Measurements from ENCODE around the gene UBC. TPM values are rescaled to one million over a fixed set of nuclear protein-coding genes. Genes with fewer than 3 reads are reported as not detected.
A peak's percentile ranks its signal among the peaks of the same experiment; 100 is the strongest.

Gene UBC
- total RNA-seq, result 1,410 and 1,439 TPM in 2 replicates
- polyA plus RNA-seq, result 1,142 and 1,267 TPM in 2 replicates

DNA sequence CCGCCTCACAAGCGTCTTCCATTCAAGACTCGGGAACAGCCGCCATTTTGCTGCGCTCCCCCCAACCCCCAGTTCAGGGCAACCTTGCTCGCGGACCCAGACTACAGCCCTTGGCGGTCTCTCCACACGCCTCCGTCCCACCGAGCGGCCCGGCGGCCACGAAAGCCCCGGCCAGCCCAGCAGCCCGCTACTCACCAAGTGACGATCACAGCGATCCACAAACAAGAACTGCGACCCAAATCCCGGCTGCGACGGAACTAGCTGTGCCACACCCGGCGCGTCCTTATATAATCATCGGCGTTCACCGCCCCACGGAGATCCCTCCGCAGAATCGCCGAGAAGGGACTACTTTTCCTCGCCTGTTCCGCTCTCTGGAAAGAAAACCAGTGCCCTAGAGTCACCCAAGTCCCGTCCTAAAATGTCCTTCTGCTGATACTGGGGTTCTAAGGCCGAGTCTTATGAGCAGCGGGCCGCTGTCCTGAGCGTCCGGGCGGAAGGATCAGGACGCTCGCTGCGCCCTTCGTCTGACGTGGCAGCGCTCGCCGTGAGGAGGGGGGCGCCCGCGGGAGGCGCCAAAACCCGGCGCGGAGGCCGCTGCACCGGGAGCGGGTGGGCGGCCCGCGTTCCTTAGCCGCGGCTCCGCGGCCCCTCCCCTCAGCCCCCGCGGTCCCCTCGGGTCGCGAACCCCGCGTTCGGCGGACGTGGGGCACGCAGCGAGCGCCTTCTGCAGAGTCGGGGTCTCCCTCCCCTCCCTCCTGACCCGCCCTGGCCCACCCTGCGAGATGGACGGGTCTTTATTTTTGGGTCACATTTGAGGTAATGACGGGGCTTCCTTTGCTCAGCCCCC, at the start of gene UBC:
Gene UBC (minus strand): TSS at position 259 of the 847 bp plus-strand sequence. CDS start 879 bp downstream, outside the sequence.
- H3K9me3 ChIP-seq (ENCODE audit: low read depth), result no peaks in the 10 kb centered on the region
- no peaks in the 10 kb centered on the region for H3K36me3 ChIP-seq (replicated peaks; ENCODE audit: insufficient read depth, low read depth)
- H3K27ac ChIP-seq, result peak within 1 kb of the TSS; percentile 98
- peak within 1 kb of the TSS; percentile 68 for H2AFZ ChIP-seq
- peaks cover 42% of the 10 kb centered on the region for H4K20me1 ChIP-seq (ENCODE audit: insufficient read depth, poor library complexity, severe bottlenecking)
- peak within 1 kb of the TSS; percentile 44 for H3K4me3 ChIP-seq
- H3K4me2 ChIP-seq, result peak within 1 kb of the TSS; percentile 79
- H3K79me2 ChIP-seq, result peaks cover 43% of the 10 kb centered on the region
- TF ChIP-seq EZH2phosphoT487 (IDR thresholded peaks at IDR 0.05; ENCODE audit: low read depth, severe bottlenecking, unreplicated experiment), result no peak
- TF ChIP-seq, protein P1, sequence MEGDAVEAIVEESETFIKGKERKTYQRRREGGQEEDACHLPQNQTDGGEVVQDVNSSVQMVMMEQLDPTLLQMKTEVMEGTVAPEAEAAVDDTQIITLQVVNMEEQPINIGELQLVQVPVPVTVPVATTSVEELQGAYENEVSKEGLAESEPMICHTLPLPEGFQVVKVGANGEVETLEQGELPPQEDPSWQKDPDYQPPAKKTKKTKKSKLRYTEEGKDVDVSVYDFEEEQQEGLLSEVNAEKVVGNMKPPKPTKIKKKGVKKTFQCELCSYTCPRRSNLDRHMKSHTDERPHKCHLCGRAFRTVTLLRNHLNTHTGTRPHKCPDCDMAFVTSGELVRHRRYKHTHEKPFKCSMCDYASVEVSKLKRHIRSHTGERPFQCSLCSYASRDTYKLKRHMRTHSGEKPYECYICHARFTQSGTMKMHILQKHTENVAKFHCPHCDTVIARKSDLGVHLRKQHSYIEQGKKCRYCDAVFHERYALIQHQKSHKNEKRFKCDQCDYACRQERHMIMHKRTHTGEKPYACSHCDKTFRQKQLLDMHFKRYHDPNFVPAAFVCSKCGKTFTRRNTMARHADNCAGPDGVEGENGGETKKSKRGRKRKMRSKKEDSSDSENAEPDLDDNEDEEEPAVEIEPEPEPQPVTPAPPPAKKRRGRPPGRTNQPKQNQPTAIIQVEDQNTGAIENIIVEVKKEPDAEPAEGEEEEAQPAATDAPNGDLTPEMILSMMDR (IDR thresholded peaks at IDR 0.05; ENCODE audit: poor library complexity), result no peak
- 1% methylated on average over 46 of the region's 85 CpGs for WGBS (ENCODE audit: low lambda C conversion rate, missing lambda C conversion rate)
- H3K27me3 ChIP-seq, result no peaks in the 10 kb centered on the region
- peaks cover 45% of the 10 kb centered on the region for H3K4me1 ChIP-seq (ENCODE audit: insufficient read depth)
- H3K9me2 ChIP-seq (replicated peaks; ENCODE audit: insufficient read depth), result no peaks in the 10 kb centered on the region
- DNase-seq (ENCODE audit: low spot score), result peak; percentile 95

DNA sequence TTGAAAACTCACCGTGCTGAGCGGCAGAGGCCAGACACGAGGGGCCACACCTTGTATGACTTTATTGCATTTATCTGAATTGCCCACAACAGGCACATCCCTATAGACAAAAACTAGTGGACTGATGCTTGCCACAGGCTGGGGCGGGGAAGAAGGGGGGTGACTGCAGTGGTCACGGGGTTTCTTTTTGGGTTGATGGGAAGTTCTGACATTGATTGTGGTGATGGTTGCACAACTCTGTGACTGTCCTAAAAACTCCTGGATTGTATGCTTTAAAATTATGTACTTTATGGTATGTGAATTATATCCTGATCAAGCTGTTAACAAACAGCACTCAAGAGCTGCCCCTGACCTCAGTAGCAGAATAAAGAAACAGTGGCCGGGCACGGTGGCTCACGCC, 48.8 kb upstream of the UBC start:
- Histone ChIP-seq H3K4me1 (ENCODE audit: insufficient read depth) (no peaks in the 10 kb centered on the region), H3K4me2 (no peak overlapping the region), H3K9me3 (ENCODE audit: low read depth) (no peaks in the 10 kb centered on the region), H3K36me3 (replicated peaks; ENCODE audit: insufficient read depth, low read depth) (no peaks in the 10 kb centered on the region), H2AFZ (no peak overlapping the region), H3K9me2 (replicated peaks; ENCODE audit: insufficient read depth) (no peaks in the 10 kb centered on the region), H3K4me3 (no peak overlapping the region), H4K20me1 (ENCODE audit: insufficient read depth, poor library complexity, severe bottlenecking) (no peaks in the 10 kb centered on the region), H3K79me2 (no peaks in the 10 kb centered on the region), H3K27me3 (no peaks in the 10 kb centered on the region), H3K27ac (no peak overlapping the region)
- no peak for DNase-seq (ENCODE audit: low spot score)
- TF ChIP-seq EZH2phosphoT487 (IDR thresholded peaks at IDR 0.05; ENCODE audit: low read depth, severe bottlenecking, unreplicated experiment), result no peak
- TF ChIP-seq, protein P1 (IDR thresholded peaks at IDR 0.05; ENCODE audit: poor library complexity), result no peak
- no peak for TF ChIP-seq EZH2 (IDR thresholded peaks at IDR 0.05; ENCODE audit: borderline replicate concordance)
- WGBS (ENCODE audit: low lambda C conversion rate, missing lambda C conversion rate), result 97% methylated on average over 8 of the region's 8 CpGs

DNA sequence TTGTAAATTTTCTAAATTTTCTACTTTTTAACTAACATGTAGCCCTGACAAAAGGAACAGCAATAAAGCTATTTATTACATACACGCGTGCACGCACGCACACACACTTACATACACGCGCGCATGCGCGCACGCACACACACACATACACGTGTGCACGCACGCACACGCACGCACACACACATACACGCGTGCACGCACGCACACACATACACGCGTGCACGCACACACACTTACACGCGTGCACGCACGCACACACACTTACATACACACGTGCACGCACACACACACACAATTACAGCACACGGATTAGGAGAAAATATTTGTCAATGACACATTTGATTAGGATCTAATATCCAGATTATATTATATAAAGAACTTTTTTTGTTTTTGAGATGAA, 46.6 kb upstream of the UBC start:
- H3K4me2 ChIP-seq, result no peak overlapping the region
- H3K4me3 ChIP-seq, result no peak overlapping the region
- TF ChIP-seq, protein P1 (IDR thresholded peaks at IDR 0.05; ENCODE audit: poor library complexity), result no peak
- TF ChIP-seq EZH2phosphoT487 (IDR thresholded peaks at IDR 0.05; ENCODE audit: low read depth, severe bottlenecking, unreplicated experiment) (no peak), EZH2 (IDR thresholded peaks at IDR 0.05; ENCODE audit: borderline replicate concordance) (no peak)
- no peaks in the 10 kb centered on the region for H3K36me3 ChIP-seq (replicated peaks; ENCODE audit: insufficient read depth, low read depth)
- no peak overlapping the region for H3K27ac ChIP-seq
- H3K4me1 ChIP-seq (ENCODE audit: insufficient read depth), result no peaks in the 10 kb centered on the region
- no peak for DNase-seq (ENCODE audit: low spot score)
- no peaks in the 10 kb centered on the region for H3K9me2 ChIP-seq (replicated peaks; ENCODE audit: insufficient read depth)
- no peak overlapping the region for H2AFZ ChIP-seq
- H3K9me3 ChIP-seq (ENCODE audit: low read depth), result no peaks in the 10 kb centered on the region
- WGBS (ENCODE audit: low lambda C conversion rate, missing lambda C conversion rate), result 97% methylated on average over 26 of the region's 29 CpGs
- H3K79me2 ChIP-seq, result no peaks in the 10 kb centered on the region
- H4K20me1 ChIP-seq (ENCODE audit: insufficient read depth, poor library complexity, severe bottlenecking), result no peaks in the 10 kb centered on the region
- H3K27me3 ChIP-seq, result no peaks in the 10 kb centered on the region

Measured in hepatocyte (in vitro differentiated cells).